HEK293 (cell line): ENCODE measurements around the gene PRSS33.

Source experiments
- CTCF ChIA-PET: fragments of 350-600 bp; formaldehyde crosslinking; extraction: SDS; loops from one replicate; lab custom pipeline; 2021; ENCODE audit warnings: antibody characterized with exemption; lab: Yijun Ruan, JAX
- POLR2A ChIA-PET: fragments of 300-600 bp; formaldehyde crosslinking; extraction: SDS; loops from one replicate; lab custom pipeline; 2020; ENCODE audit warnings: antibody characterized with exemption, inconsistent platforms; lab: Yijun Ruan, JAX
- H3K27ac ChIP-seq: fragments of 200-500 bp; sonication (Bioruptor generic); 2 replicates; pipeline ENCODE4 v1.5.1; 2014; ENCODE audit warnings: low read depth, low read length, control low read depth, inconsistent platforms; ENCODE audit errors: extremely low read depth
- H3K36me3 ChIP-seq, 2 experiments: fragments of 200-500 bp in 1 of 2; sonication (Bioruptor generic) in 1 of 2; 1 replicate in 1 of 2; 2 replicates in 1 of 2; pipeline ENCODE4 v1.5.1; 2014 to 2017; ENCODE audit warnings: inconsistent platforms in 2 of 2, low read length in 2 of 2; ENCODE audit not compliant: control insufficient read depth in 2 of 2, insufficient read depth in 1 of 2
- H3K4me1 ChIP-seq: fragments of 200-500 bp; sonication (Bioruptor generic); 2 replicates; pipeline ENCODE4 v1.5.1; 2014; ENCODE audit warnings: mild to moderate bottlenecking, low read length, inconsistent platforms; ENCODE audit not compliant: control insufficient read depth, insufficient read depth
- H3K4me3 ChIP-seq: 2 replicates; pipeline ENCODE4 v1.5.1; 2011; ENCODE audit warnings: low read depth, mild to moderate bottlenecking, control low read depth, low read length, moderate library complexity
- H3K9me3 ChIP-seq: fragments of 200-500 bp; sonication (Bioruptor generic); 2 replicates; pipeline ENCODE4 v1.5.1; 2014; ENCODE audit warnings: low read depth, low read length, inconsistent platforms; ENCODE audit not compliant: control insufficient read depth, insufficient read depth
- BCL11A ChIP-seq: fragments of 450-650 bp; formaldehyde crosslinking; IDR thresholded peaks from 2 replicates; pipeline ENCODE4 v1.5.1; 2016; ENCODE audit warnings: low read depth, missing biosample characterization, missing genetic modification characterization
- EGR2 ChIP-seq: fragments of 450-650 bp; formaldehyde crosslinking; IDR thresholded peaks from 2 replicates; pipeline ENCODE4 v1.5.1; 2016; ENCODE audit warnings: low read depth, missing biosample characterization, missing genetic modification characterization
- KLF9 ChIP-seq: fragments of 450-650 bp; formaldehyde crosslinking; IDR thresholded peaks from 2 replicates; pipeline ENCODE4 v1.5.1; 2016; ENCODE audit warnings: missing biosample characterization, missing genetic modification characterization, low read depth
- PRDM1 ChIP-seq: fragments of 450-650 bp; formaldehyde crosslinking; IDR thresholded peaks from 2 replicates; pipeline ENCODE4; 2016; ENCODE audit warnings: missing biosample characterization, missing genetic modification characterization
- PRDM10 ChIP-seq: fragments of 450-650 bp; formaldehyde crosslinking; IDR thresholded peaks from 2 replicates; pipeline ENCODE4 v1.5.1; 2016; ENCODE audit warnings: missing biosample characterization, missing genetic modification characterization
- TRIM28 ChIP-seq: IDR thresholded peaks from 2 replicates; pipeline ENCODE4 v1.6.1; 2011; ENCODE audit warnings: low read length, control low read depth, borderline replicate concordance
- TSHZ1 ChIP-seq: fragments of 450-650 bp; formaldehyde crosslinking; IDR thresholded peaks from 2 replicates; pipeline ENCODE4 v1.5.1; 2016; ENCODE audit warnings: missing biosample characterization, missing genetic modification characterization, borderline replicate concordance
- WT1 ChIP-seq: fragments of 450-650 bp; formaldehyde crosslinking; IDR thresholded peaks from 2 replicates; pipeline ENCODE4 v1.5.1; 2016; ENCODE audit warnings: missing biosample characterization, missing genetic modification characterization
- YY2 ChIP-seq: fragments of 450-650 bp; formaldehyde crosslinking; IDR thresholded peaks from 2 replicates; pipeline ENCODE4 v1.5.1; 2016; ENCODE audit warnings: missing biosample characterization, missing genetic modification characterization
- ZEB2 ChIP-seq: fragments of 450-650 bp; formaldehyde crosslinking; IDR thresholded peaks from 2 replicates; pipeline ENCODE4 v1.5.1; 2016; ENCODE audit warnings: missing biosample characterization, missing genetic modification characterization
- ZFHX2 ChIP-seq: fragments of 450-650 bp; formaldehyde crosslinking; conservative IDR thresholded peaks from 2 replicates; pipeline ENCODE4 v1.5.1; 2016; ENCODE audit warnings: missing biosample characterization, missing genetic modification characterization
- ZFP69B ChIP-seq: fragments of 450-650 bp; formaldehyde crosslinking; IDR thresholded peaks from 2 replicates; pipeline ENCODE4 v1.5.1; 2016; ENCODE audit warnings: missing biosample characterization, missing genetic modification characterization
- ZNF202 ChIP-seq: fragments of 450-650 bp; formaldehyde crosslinking; IDR thresholded peaks from 2 replicates; pipeline ENCODE4 v1.5.1; 2016; ENCODE audit warnings: missing biosample characterization, missing genetic modification characterization, borderline replicate concordance
- ZNF266 ChIP-seq: fragments of 450-650 bp; formaldehyde crosslinking; IDR thresholded peaks from 2 replicates; pipeline ENCODE4 v1.5.1; 2016; ENCODE audit warnings: missing biosample characterization, missing genetic modification characterization, low read depth
- ZNF362 ChIP-seq: fragments of 450-650 bp; formaldehyde crosslinking; IDR thresholded peaks from 2 replicates; pipeline ENCODE4 v1.5.1; 2016; ENCODE audit warnings: missing biosample characterization, missing genetic modification characterization
- ZNF391 ChIP-seq: fragments of 450-650 bp; formaldehyde crosslinking; IDR thresholded peaks from 2 replicates; pipeline ENCODE4 v1.5.1; 2016; ENCODE audit warnings: low read depth, missing biosample characterization, missing genetic modification characterization, borderline replicate concordance
- ZNF398 ChIP-seq: fragments of 450-650 bp; formaldehyde crosslinking; IDR thresholded peaks from 2 replicates; pipeline ENCODE4 v1.5.1; 2017; ENCODE audit warnings: missing biosample characterization, missing genetic modification characterization
- ZNF501 ChIP-seq: fragments of 450-650 bp; formaldehyde crosslinking; IDR thresholded peaks from 2 replicates; pipeline ENCODE4 v1.5.1; 2016; ENCODE audit warnings: missing biosample characterization, missing genetic modification characterization
- ZNF548 ChIP-seq: fragments of 450-650 bp; formaldehyde crosslinking; IDR thresholded peaks from 2 replicates; pipeline ENCODE4 v1.5.1; 2016; ENCODE audit warnings: missing biosample characterization, missing genetic modification characterization
- ZNF600 ChIP-seq: fragments of 450-650 bp; formaldehyde crosslinking; IDR thresholded peaks from 2 replicates; pipeline ENCODE4 v1.5.1; 2016; ENCODE audit warnings: missing biosample characterization, missing genetic modification characterization
- ZNF658 ChIP-seq: fragments of 450-650 bp; formaldehyde crosslinking; IDR thresholded peaks from 2 replicates; pipeline ENCODE4; 2016; ENCODE audit warnings: missing biosample characterization, missing genetic modification characterization
- ZSCAN4 ChIP-seq: fragments of 450-650 bp; formaldehyde crosslinking; IDR thresholded peaks from 2 replicates; pipeline ENCODE4 v1.5.1; 2017; ENCODE audit warnings: missing biosample characterization, missing genetic modification characterization

The PRSS33 gene

GRCh38 chr16:2836646-2837508, 49.5 kb upstream of the PRSS33 start (continued):
- TF ChIP-seq ZFP69B (tag by site-specific recombination) (0 out of 2 replicates have a peak, but pooled peaks have one; percentile 28), TSHZ1 (tag by site-specific recombination) (no peak), WT1 (tag by site-specific recombination) (no peak), ZFHX2 (peak; percentile 97; the same call in 1 of the 2 replicates), ZNF658 (tag by site-specific recombination) (0 out of 2 replicates have a peak, but pooled peaks have one; percentile 13), EGR2 (tag by site-specific recombination) (peak; percentile 96), ZSCAN4 (tag by site-specific recombination) (peak; percentile 100), ZNF398 (0 out of 2 replicates have a peak, but pooled peaks have one; percentile 8), ZNF202 (tag by site-specific recombination) (no peak), ZNF501 (tag by site-specific recombination) (no peak)
- TF ChIP-seq, all 188 proteins: peak for 14

- POLR2A ChIA-PET, result no interaction called here
- Histone ChIP-seq H3K4me3 (no peak overlapping the region), H3K27ac (no peak overlapping the region)
- TF ChIP-seq TRIM28 (no peak), ZEB2 (tag by site-specific recombination) (peak; percentile 62; the same call in 1 of the 2 replicates), ZNF548 (tag by site-specific recombination) (no peak), ZNF362 (tag by site-specific recombination) (0 out of 2 replicates have a peak, but pooled peaks have one; percentile 23), ZNF600 (tag by site-specific recombination) (peak; percentile 99), ZNF266 (no peak), PRDM1 (peak; percentile 91), KLF9 (tag by site-specific recombination) (no peak), YY2 (no peak), PRDM10 (tag by site-specific recombination) (peak; percentile 64), BCL11A (tag by site-specific recombination) (no peak), ZFP69B (tag by site-specific recombination) (no peak), ZNF391 (tag by site-specific recombination) (no peak)
These were observed 48.5 kb upstream of the PRSS33 start for GRCh38 chr16:2835638-2836493.

More at GRCh38 chr16:2835638-2836493, 48.5 kb upstream of the PRSS33 start:
- CTCF ChIA-PET, result interaction anchor here (0.7 to 0.9 kb wide), 2 partner anchors 9 to 37 kb away, joined by 3 to 4 read pairs; no protein-coding TSS in a partner anchor
- no peaks in the 10 kb centered on the region for H3K36me3 ChIP-seq
- no peaks in the 10 kb centered on the region for H3K4me1 ChIP-seq
- no peaks in the 10 kb centered on the region for H3K9me3 ChIP-seq
